Activated CD4-positive, alpha-beta T cell treated with anti-CD3 and anti-CD28 coated beads for 36 hours (primary cell): ENCODE results near the gene SLC25A26. TPM values are rescaled to one million over a fixed set of nuclear protein-coding genes. Genes with fewer than 3 reads are reported as not detected.

Source experiments
- ATAC-seq: fragments of 200-7000 bp; cut with Tn5 transposase; one replicate; pipeline ENCODE4 v1.10.0; 2021; ENCODE audit warnings: mild to moderate bottlenecking, moderate library complexity
- CTCF ChIA-PET: fragments of 350-600 bp; sonication (Branson Sonifier 250); formaldehyde crosslinking; loops from one replicate; lab custom pipeline; 2021; ENCODE audit warnings: antibody characterized with exemption; lab: Charles Lee
- POLR2A ChIA-PET: fragments of 350-600 bp; sonication (Branson Sonifier 250); formaldehyde crosslinking; loops from one replicate; lab custom pipeline; 2021; ENCODE audit warnings: antibody characterized with exemption, inconsistent platforms; lab: Charles Lee
- DNase-seq: peaks from one replicate; pipeline ENCODE4 v3.0.0-alpha.2; 2020
- H3K27ac Mint-ChIP-seq: one replicate; pipeline ENCODE4 v1.8.0; 2021; ENCODE audit warnings: mixed read lengths
- H3K27me3 Mint-ChIP-seq: one replicate; pipeline ENCODE4 v1.8.0; 2021; ENCODE audit warnings: mixed read lengths
- H3K36me3 Mint-ChIP-seq: one replicate; pipeline ENCODE4 v1.8.0; 2021; ENCODE audit warnings: low read depth, mixed read lengths
- H3K4me1 Mint-ChIP-seq: one replicate; pipeline ENCODE4 v1.8.0; 2021; ENCODE audit warnings: mixed read lengths
- H3K4me3 Mint-ChIP-seq: one replicate; pipeline ENCODE4 v1.8.0; 2021; ENCODE audit warnings: mild to moderate bottlenecking, moderate library complexity, mixed read lengths
- H3K9me3 Mint-ChIP-seq: one replicate; pipeline ENCODE4 v1.8.0; 2021; ENCODE audit warnings: low read depth, mixed read lengths
- intact Hi-C, 2 experiments: fragments of 100-400 bp; cut with DNase I in 1 of 2; cut with micrococcal nuclease in 1 of 2; formaldehyde crosslinking; loops; one replicate each; pipeline versions ENCODE4 v1.14.2 to v1.15.1; 2022 to 2024; cut with DNase I, micrococcal nuclease
- total RNA-seq, 2 experiments: library from RNA; stranded (reverse); gene quantifications; one replicate each; pipeline ENCODE4 v1.2.3, GENCODE V29; 2021

The SLC25A26 gene
- total RNA-seq, 2 experiments from 2014 or later = 14.2 to 22.7 TPM

DNA sequence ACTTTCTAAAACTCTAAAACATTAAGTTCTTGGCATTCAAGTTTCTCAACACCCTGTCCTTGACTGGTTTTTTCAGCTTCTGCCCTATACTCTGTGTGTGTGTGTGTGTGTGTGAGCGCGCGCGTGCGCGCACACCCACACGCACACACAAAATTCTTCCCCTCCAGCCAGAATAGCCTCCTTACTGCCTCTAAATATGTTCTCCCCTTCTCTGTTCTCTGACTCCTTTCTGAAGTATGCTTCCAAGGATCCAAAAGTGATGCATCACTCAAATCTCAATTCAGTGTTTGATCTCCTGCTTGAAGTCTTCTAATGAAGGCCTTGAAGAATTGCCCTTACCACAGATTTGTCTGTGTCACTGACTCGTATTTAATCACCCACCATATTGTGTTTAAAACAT, 129.8 kb downstream of the SLC25A26 start:
- peaks cover 34% of the 10 kb centered on the region for H3K36me3 Mint-ChIP-seq
- no peak overlapping the region for H3K4me3 Mint-ChIP-seq
- ChIA-PET POLR2A (no interaction called here), CTCF (interaction anchor here (0.8 kb wide), 1 partner anchor 472 kb away, joined by 4 read pairs; no protein-coding TSS in a partner anchor)
- no peak overlapping the region for H3K27ac Mint-ChIP-seq
- peaks cover 8% of the 10 kb centered on the region for H3K4me1 Mint-ChIP-seq
- intact Hi-C loops = no loop called here
- H3K27me3 Mint-ChIP-seq = no peaks in the 10 kb centered on the region
- DNase-seq = no peak
- ATAC-seq = no peak
- H3K9me3 Mint-ChIP-seq = peaks cover 3% of the 10 kb centered on the region

DNA sequence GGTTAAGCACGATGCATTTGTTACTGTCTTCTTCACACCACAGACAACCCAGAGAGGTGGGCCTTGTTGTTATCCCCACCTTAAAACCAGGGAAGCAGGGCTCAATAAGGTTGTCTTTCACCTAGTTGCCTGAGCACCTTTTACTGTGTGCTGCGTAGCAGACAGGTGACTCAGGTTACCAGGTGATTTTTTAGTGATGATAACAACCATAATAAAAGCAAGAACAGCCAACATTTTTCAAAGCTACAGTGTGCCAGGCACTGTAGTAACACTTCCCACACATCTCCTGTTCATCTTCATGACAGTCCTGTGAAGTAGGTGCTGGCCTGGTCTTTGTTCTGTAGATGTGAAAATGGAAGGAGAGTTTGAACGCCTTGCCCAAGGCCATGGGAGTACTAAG, 132.2 kb downstream of the SLC25A26 start:
- Mint-ChIP-seq H3K27me3 (no peaks in the 10 kb centered on the region), H3K36me3 (peaks cover 16% of the 10 kb centered on the region), H3K4me1 (peaks cover 9% of the 10 kb centered on the region), H3K27ac (no peak overlapping the region), H3K9me3 (no peaks in the 10 kb centered on the region), H3K4me3 (no peak overlapping the region)
- intact Hi-C loops = no loop called here
- ChIA-PET CTCF (no interaction called here), POLR2A (no interaction called here)
- no peak for ATAC-seq
- no peak for DNase-seq

DNA sequence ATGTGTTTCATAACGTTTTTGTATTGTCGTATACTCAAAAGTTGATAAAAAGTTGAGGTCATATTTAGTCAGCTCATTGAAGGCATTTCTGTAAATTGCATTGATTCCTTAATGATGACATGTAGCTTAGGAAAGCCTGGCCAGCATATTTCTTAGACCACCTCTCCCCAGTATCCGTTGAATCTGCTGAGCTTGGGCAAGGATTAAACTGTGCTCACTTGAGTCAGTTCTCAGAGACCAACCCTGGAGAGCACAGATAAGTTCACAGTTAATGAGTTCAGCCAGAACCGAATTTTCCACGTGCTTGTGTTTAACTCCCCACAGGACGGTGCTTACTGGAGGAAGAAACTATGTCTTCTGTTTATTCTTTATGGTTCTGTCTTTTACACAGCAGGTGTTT, 132.7 kb downstream of the SLC25A26 start:
- ChIA-PET CTCF (interaction anchor here (0.7 kb wide), 1 partner anchor 28 kb away, joined by 3 read pairs; no protein-coding TSS in a partner anchor), POLR2A (no interaction called here)
- DNase-seq = no peak
- H3K27me3 Mint-ChIP-seq = no peaks in the 10 kb centered on the region
- H3K27ac Mint-ChIP-seq = no peak overlapping the region
- intact Hi-C loops = no loop called here
- H3K36me3 Mint-ChIP-seq = peaks cover 13% of the 10 kb centered on the region
- H3K9me3 Mint-ChIP-seq = no peaks in the 10 kb centered on the region
- H3K4me1 Mint-ChIP-seq = peaks cover 9% of the 10 kb centered on the region
- no peak overlapping the region for H3K4me3 Mint-ChIP-seq
- no peak for ATAC-seq

DNA sequence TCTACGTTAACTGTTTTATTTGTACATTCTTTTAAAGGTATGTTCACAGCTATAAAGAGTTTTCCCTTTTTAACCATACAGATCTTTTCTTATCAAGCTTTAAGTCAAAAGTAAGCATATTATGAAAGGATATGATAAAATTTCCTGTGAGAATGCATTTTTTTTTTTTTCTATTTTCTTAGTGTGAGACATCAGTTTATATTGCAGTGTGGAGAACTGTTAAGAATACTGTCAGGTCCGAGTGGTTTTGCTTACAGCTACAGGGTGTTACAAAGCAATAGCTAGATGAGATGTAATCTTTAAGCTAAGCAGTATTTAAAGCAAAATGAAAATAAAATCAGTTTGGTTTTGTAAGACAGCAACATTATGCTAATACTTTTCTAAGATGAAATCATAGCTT, 133.2 kb downstream of the SLC25A26 start:
- Mint-ChIP-seq H3K9me3 (no peaks in the 10 kb centered on the region), H3K4me1 (peaks cover 9% of the 10 kb centered on the region), H3K4me3 (no peak overlapping the region), H3K27me3 (no peaks in the 10 kb centered on the region), H3K36me3 (peaks cover 12% of the 10 kb centered on the region), H3K27ac (no peak overlapping the region)
- intact Hi-C loops = no loop called here
- CTCF ChIA-PET = interaction anchor here (0.5 to 0.9 kb wide), 3 partner anchors 28 to 110 kb away, joined by 3 read pairs; no protein-coding TSS in a partner anchor
- DNase-seq (no peak), ATAC-seq (no peak)
- POLR2A ChIA-PET = no interaction called here

DNA sequence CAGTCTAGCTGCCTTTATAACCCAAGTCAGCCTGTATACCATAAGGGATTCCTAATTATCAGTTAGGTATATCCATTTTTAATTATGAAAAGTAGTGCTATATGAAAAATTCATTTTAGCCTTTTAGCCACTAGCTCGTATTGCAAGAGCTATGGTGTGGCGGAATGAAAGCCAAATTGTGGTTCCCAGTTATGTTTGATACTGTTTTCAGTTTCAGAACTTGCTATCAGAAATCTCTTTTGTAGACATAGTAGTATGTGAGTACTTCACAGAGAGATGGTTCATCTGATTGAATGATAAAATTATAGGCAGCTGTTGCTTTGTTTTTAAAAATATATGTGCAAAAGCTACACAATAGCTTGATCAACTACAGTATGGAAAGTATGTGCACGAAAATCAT, 134.6 kb downstream of the SLC25A26 start:
- H3K36me3 Mint-ChIP-seq = peaks cover 4% of the 10 kb centered on the region
- H3K9me3 Mint-ChIP-seq = no peaks in the 10 kb centered on the region
- ATAC-seq (no peak), DNase-seq (no peak)
- no peak overlapping the region for H3K27ac Mint-ChIP-seq
- CTCF ChIA-PET = interaction anchor here (1.1 to 1.3 kb wide), 4 partner anchors 14 to 466 kb away, joined by 3 to 5 read pairs (median 3); no protein-coding TSS in a partner anchor
- H3K4me1 Mint-ChIP-seq = peaks cover 9% of the 10 kb centered on the region
- H3K4me3 Mint-ChIP-seq = no peak overlapping the region
- intact Hi-C loops = no loop called here
- no peaks in the 10 kb centered on the region for H3K27me3 Mint-ChIP-seq
- POLR2A ChIA-PET = interaction anchor here (0.6 kb wide), 1 partner anchor 114 kb away, joined by 3 read pairs; no protein-coding TSS in a partner anchor

DNA sequence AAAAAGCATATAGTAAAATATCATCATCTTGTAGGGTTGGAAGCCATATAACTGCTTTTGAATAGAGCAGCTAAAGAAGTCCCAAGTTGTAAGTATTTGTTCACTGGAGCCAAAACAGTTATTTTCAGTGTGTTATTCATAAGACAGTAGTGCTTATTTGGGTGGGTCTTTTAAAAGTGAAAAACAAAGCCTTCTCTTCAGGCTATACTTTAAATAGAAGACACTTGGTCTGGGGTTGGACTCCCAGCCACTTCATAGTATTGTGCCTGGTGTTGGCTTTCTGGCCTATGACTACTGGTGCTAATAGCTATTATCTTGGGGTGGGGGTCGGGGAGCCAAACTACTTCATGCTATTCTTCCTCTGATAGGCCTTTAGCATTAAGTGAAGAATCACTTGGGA, 135.2 kb downstream of the SLC25A26 start:
- no peaks in the 10 kb centered on the region for H3K27me3 Mint-ChIP-seq
- DNase-seq (no peak), ATAC-seq (no peak)
- H3K27ac Mint-ChIP-seq = no peak overlapping the region
- H3K36me3 Mint-ChIP-seq = peaks cover 2% of the 10 kb centered on the region
- H3K4me1 Mint-ChIP-seq = peaks cover 9% of the 10 kb centered on the region
- no peak overlapping the region for H3K4me3 Mint-ChIP-seq
- no peaks in the 10 kb centered on the region for H3K9me3 Mint-ChIP-seq
- POLR2A ChIA-PET = no interaction called here
- intact Hi-C loops = no loop called here
- CTCF ChIA-PET = interaction anchor here (1.1 to 1.3 kb wide), 4 partner anchors 14 to 100 kb away, joined by 3 to 5 read pairs (median 3); no protein-coding TSS in a partner anchor

DNA sequence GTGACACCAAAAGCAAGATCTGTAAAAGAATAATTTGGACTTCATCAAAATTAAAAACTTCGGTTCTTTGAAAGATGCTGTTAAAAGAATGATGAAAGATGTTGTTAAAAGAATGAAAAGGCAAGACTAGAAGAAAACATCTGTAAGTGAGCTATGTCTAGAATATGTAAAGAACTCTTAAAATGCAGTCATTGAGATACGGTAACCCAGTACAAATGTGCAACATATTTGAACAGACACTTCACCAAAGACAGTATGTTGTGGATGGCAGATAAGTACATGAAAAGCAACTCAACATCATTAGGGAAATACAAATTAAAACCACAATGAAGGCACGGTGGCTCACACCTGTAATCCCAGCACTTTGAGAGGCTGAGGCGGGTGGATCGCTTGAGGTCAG, 140.6 kb downstream of the SLC25A26 start:
- Mint-ChIP-seq H3K27ac (no peak overlapping the region), H3K36me3 (peaks cover 2% of the 10 kb centered on the region), H3K9me3 (no peaks in the 10 kb centered on the region), H3K4me3 (no peak overlapping the region), H3K27me3 (no peaks in the 10 kb centered on the region), H3K4me1 (no peaks in the 10 kb centered on the region)
- ATAC-seq (no peak), DNase-seq (no peak)
- CTCF ChIA-PET = no interaction called here
- intact Hi-C loops = no loop called here
- POLR2A ChIA-PET = no interaction called here

DNA sequence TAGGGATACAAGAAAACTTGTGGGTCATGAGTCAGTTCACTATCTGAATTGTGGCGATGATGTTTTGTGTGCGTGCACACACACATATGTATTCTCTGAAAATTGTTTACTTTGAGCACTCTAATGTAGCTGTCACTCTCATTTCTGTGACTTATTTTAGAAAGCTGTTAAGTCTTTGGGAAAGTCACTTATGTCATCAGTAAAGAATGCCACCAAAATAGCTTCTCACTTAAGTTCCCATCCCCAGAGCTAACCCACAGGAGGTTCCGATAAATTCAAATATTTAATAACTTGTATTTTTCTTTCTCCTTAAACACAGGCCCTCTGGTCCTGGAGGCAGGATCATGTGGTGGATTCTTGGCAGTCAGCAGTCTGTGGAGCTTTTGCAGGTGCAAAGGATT, 141.7 kb downstream of the SLC25A26 start:
- ChIA-PET CTCF (interaction anchor here (0.9 kb wide), 1 partner anchor 16 kb away, joined by 3 read pairs; no protein-coding TSS in a partner anchor), POLR2A (no interaction called here)
- no peak for ATAC-seq
- no peak overlapping the region for H3K27ac Mint-ChIP-seq
- H3K4me3 Mint-ChIP-seq = no peak overlapping the region
- peaks cover 2% of the 10 kb centered on the region for H3K36me3 Mint-ChIP-seq
- no peaks in the 10 kb centered on the region for H3K9me3 Mint-ChIP-seq
- H3K4me1 Mint-ChIP-seq = no peaks in the 10 kb centered on the region
- no peak for DNase-seq
- H3K27me3 Mint-ChIP-seq = no peaks in the 10 kb centered on the region
- intact Hi-C loops = no loop called here

DNA sequence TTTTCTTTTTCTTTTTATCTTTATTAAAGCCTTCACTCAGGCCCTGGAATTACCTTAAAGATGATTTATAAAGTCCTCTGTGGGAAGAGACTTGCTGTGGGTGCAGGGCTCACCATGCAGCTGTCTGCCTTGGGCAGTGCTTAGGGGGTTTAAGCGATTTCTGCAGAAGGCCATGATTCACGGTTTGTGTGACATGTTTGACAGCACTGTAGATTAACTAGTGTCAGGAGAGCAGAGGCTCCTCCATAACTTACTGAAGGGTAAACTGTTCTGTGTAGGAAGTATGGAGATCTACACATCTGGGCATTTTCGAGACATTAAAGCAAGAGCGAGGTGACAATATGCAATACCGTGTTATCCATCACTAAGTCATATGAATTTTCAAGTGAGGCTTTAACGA, 142.3 kb downstream of the SLC25A26 start:
- POLR2A ChIA-PET = no interaction called here
- DNase-seq (no peak), ATAC-seq (no peak)
- intact Hi-C loops = no loop called here
- H3K4me3 Mint-ChIP-seq = no peak overlapping the region
- H3K4me1 Mint-ChIP-seq = no peaks in the 10 kb centered on the region
- peaks cover 2% of the 10 kb centered on the region for H3K36me3 Mint-ChIP-seq
- no peaks in the 10 kb centered on the region for H3K9me3 Mint-ChIP-seq
- CTCF ChIA-PET = interaction anchor here (0.9 kb wide), 1 partner anchor 15 kb away, joined by 3 read pairs; no protein-coding TSS in a partner anchor
- no peaks in the 10 kb centered on the region for H3K27me3 Mint-ChIP-seq
- no peak overlapping the region for H3K27ac Mint-ChIP-seq

DNA sequence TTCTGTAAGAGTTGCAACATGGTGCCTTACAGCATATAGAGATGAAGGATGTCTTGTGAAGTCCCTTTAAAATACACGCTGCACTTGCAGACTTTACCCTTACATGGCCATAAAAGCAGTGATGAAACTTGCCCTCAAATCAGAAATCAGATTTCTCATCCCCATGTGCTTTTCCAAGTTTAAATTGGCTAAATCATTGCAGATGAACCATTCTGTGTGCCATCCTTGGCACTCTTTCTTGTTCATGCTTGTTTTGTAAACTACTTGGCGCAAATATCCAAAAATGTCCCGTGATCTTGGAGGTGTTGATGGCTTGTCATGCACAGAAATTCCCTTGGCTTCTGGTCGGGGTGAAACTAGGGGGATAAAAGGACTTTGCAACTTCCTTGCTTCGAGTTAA, 144.3 kb downstream of the SLC25A26 start:
- intact Hi-C loops = no loop called here
- POLR2A ChIA-PET = no interaction called here
- Mint-ChIP-seq H3K4me3 (no peak overlapping the region), H3K9me3 (no peaks in the 10 kb centered on the region), H3K27me3 (no peaks in the 10 kb centered on the region), H3K4me1 (no peaks in the 10 kb centered on the region), H3K27ac (no peak overlapping the region), H3K36me3 (peaks cover 5% of the 10 kb centered on the region)
- CTCF ChIA-PET = no interaction called here
- ATAC-seq (no peak), DNase-seq (no peak)

DNA sequence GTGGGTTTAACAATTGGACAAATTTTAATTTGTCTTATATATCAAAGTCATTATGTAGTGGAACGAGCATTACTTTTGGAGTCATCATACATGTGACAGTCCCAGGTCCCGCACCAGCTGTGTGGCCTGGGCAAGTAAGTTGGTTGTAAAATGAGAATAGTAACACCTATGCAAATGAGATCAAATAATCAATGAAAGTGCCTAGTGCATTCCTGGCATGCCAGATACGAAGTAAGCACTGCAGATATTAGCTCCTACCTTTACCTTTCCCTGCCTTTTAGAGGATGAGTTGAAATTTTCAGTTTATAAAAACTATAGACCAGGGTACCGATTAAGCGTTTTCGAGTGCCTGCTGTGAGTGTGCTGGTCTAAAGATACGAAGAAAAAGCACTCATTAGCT, 145.9 kb downstream of the SLC25A26 start:
- Mint-ChIP-seq H3K4me3 (no peak overlapping the region), H3K4me1 (no peaks in the 10 kb centered on the region), H3K27ac (no peak overlapping the region), H3K9me3 (no peaks in the 10 kb centered on the region), H3K36me3 (peaks cover 14% of the 10 kb centered on the region), H3K27me3 (no peaks in the 10 kb centered on the region)
- ATAC-seq (no peak), DNase-seq (no peak)
- ChIA-PET POLR2A (no interaction called here), CTCF (interaction anchor here (2.6 kb wide), 1 partner anchor 11 kb away, joined by 12 read pairs; no protein-coding TSS in a partner anchor)
- intact Hi-C loops = no loop called here

DNA sequence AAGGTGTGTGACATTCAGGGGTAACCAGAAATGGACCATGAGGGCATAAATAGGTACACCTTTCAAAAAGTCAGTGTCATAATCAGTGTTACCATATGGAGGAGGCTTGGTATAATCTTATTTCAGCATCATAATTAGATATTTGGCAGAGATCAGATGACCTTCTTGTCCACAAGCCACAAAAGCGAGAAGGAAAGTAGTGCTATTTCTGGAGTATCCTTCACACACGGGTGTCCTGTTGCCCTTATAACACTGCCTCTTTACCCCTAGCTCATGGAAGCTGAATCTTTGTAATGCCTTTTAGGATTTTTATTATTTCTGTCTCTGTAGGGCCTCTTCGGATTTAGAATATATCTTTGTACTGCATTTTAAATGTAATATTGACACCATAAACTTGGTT, 147.2 kb downstream of the SLC25A26 start:
- intact Hi-C loops = no loop called here
- H3K36me3 Mint-ChIP-seq = peaks cover 12% of the 10 kb centered on the region
- no peak overlapping the region for H3K27ac Mint-ChIP-seq
- no peak overlapping the region for H3K4me3 Mint-ChIP-seq
- ATAC-seq = no peak
- POLR2A ChIA-PET = no interaction called here
- H3K27me3 Mint-ChIP-seq = no peaks in the 10 kb centered on the region
- CTCF ChIA-PET = interaction anchor here (2.6 kb wide), 1 partner anchor 10 kb away, joined by 12 read pairs; no protein-coding TSS in a partner anchor
- no peak for DNase-seq
- H3K4me1 Mint-ChIP-seq = no peaks in the 10 kb centered on the region
- no peaks in the 10 kb centered on the region for H3K9me3 Mint-ChIP-seq
